PC-9 (cell line): Measurements from ENCODE around the gene SSB. TPM values are rescaled to one million over a fixed set of nuclear protein-coding genes. Genes with fewer than 3 reads are reported as not detected.
"Not testable (repeated sequence)": the region's sequence is repeated elsewhere in the genome, so short reads cannot be mapped to it uniquely, and the experiment has no call there.

Source experiments
- BruUV-seq: library from RNA; stranded (reverse); fragments of 400-500 nt; replicated peaks from 2 replicates; lab custom pipeline; 2021; lab: Mats Ljungman, UMichigan
- CTCF ChIA-PET: fragments of 300-600 bp; sonication (Branson Sonifier 250); formaldehyde crosslinking; loops from one replicate; lab custom pipeline; 2022; ENCODE audit warnings: antibody characterized with exemption; lab: Charles Lee
- POLR2A ChIA-PET: fragments of 300-600 bp; sonication (Branson Sonifier 250); formaldehyde crosslinking; loops from one replicate; lab custom pipeline; 2022; ENCODE audit warnings: antibody characterized with exemption; ENCODE audit not compliant: unreplicated experiment; lab: Charles Lee
- DNase-seq, 2 experiments: peaks; one replicate each; pipeline versions ENCODE4 v3.0.0 to v3.0.0-alpha.2; 2015 to 2022; ENCODE audit warnings: mixed read lengths in 1 of 2
- H2AFZ ChIP-seq: fragments of 200-600 bp; sonication (generic); 2 replicates; pipeline ENCODE4 v1.8.1; 2017; ENCODE audit warnings: antibody characterized with exemption
- H3F3A ChIP-seq: fragments of 200-600 bp; sonication (generic); 2 replicates; pipeline ENCODE4 v1.8.1; 2017; ENCODE audit warnings: antibody characterized with exemption, mild to moderate bottlenecking, low read depth; ENCODE audit not compliant: insufficient read depth
- H3K27ac ChIP-seq: fragments of 200-600 bp; sonication (generic); 2 replicates; pipeline ENCODE4 v1.6.1; 2016; ENCODE audit warnings: mixed run types
- H3K27me3 ChIP-seq: fragments of 200-600 bp; sonication (generic); 2 replicates; pipeline ENCODE4 v1.6.1; 2016; ENCODE audit warnings: low read depth, mixed run types; ENCODE audit not compliant: insufficient read depth
- H3K36me3 ChIP-seq: fragments of 200-600 bp; sonication (generic); 2 replicates; pipeline ENCODE4 v1.6.1; 2016; ENCODE audit warnings: low read depth, mixed run types
- H3K4me1 ChIP-seq: fragments of 200-600 bp; sonication (generic); replicated peaks from 2 replicates; pipeline ENCODE4 v1.6.1; 2016; ENCODE audit warnings: mixed run types; ENCODE audit not compliant: insufficient read depth
- H3K4me2 ChIP-seq: fragments of 200-600 bp; sonication (generic); 2 replicates; pipeline ENCODE4 v1.6.1; 2017; ENCODE audit warnings: mixed run types
- H3K4me3 ChIP-seq: fragments of 200-600 bp; sonication (generic); 2 replicates; pipeline ENCODE4 v1.6.1; 2016; ENCODE audit warnings: mixed run types
- H3K79me2 ChIP-seq: fragments of 200-600 bp; sonication (generic); 2 replicates; pipeline ENCODE4 v1.6.1; 2017; ENCODE audit warnings: low read depth, mixed run types
- H3K9me2 ChIP-seq: fragments of 200-600 bp; sonication (generic); 2 replicates; pipeline ENCODE4 v1.8.1; 2017; ENCODE audit warnings: mild to moderate bottlenecking; ENCODE audit not compliant: insufficient read depth
- H3K9me3 ChIP-seq: fragments of 200-600 bp; sonication (generic); 2 replicates; pipeline ENCODE4 v1.8.1; 2016; ENCODE audit warnings: low read depth; ENCODE audit not compliant: insufficient read depth
- H4K20me1 ChIP-seq: fragments of 200-600 bp; sonication (generic); 2 replicates; pipeline ENCODE4 v1.8.1; 2017; ENCODE audit not compliant: insufficient read depth
- EZH2 ChIP-seq: fragments of 200-600 bp; sonication (generic); IDR thresholded peaks from 2 replicates; pipeline ENCODE4 v1.8.0; 2017; ENCODE audit warnings: antibody characterized with exemption, low read depth
- intact Hi-C: fragments of 100-400 bp; cut with micrococcal nuclease; formaldehyde crosslinking; loops from one replicate; pipeline ENCODE4 v1.10.0; 2022; ENCODE audit not compliant: unreplicated experiment
- total RNA-seq: library from RNA; stranded (reverse); gene quantifications from 2 replicates; pipeline ENCODE4 v1.2.3, GENCODE V29; 2021
- TF ChIP-seq, protein P1 (sequence below): fragments of 200-600 bp; sonication (generic); conservative IDR thresholded peaks from 2 replicates; pipeline ENCODE4 v1.6.1; 2017; ENCODE audit warnings: mixed run types, antibody characterized with exemption, mild to moderate bottlenecking, moderate library complexity

SSB gene
- total RNA-seq, 1 experiment from 2014 or later: 71.3 TPM

DNA sequence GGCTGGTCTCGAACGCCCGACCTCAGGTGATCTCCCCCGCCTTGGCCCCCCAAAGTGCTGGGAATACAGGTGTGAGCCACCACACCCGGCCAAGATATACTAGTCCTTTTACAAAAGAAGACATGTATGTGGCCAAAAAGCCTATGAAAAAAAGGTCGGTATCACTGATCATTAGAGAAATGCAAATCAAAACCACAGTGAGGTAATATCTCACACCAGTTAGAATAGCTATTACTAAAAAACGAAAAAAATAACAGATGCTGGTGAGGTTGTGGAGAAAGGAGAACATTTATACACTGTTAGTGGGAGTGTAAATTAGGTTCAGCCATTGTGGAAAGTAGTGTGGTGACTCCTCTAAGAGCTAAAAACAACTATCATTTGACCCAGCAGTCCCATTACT lies 38.7 kb upstream of the SSB start:
- no TSS peak for BruUV-seq
- H3F3A ChIP-seq: no peaks in the 10 kb centered on the region
- CTCF ChIA-PET: no interaction called here

DNA sequence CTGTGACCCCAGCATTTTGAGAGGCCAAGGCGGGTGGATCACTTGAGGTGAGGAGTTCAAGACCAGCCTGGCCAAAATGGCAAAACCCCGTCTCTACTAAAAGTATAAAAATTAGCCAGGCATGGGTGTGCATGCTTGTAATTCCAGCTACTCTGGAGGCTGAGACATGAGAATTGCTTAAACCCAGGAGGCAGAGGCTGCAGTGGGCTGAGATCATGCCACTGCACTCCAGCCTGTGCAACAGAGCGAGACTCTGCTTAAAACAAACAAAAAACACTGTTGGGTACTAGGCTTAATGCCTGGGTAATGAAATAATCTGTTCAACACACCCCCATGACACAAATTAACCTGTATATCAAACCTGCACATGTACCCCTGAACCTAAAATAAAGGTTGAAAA lies 37.9 kb upstream of the SSB start:
- BruUV-seq, H3K4me2 ChIP-seq, H3K9me3 ChIP-seq, H4K20me1 ChIP-seq, intact Hi-C loops, POLR2A ChIA-PET, H3K79me2 ChIP-seq, H3K36me3 ChIP-seq, H3K4me1 ChIP-seq, H3K9me2 ChIP-seq, H3K27me3 ChIP-seq, H3K27ac ChIP-seq, CTCF ChIA-PET, H3F3A ChIP-seq, H2AFZ ChIP-seq, H3K4me3 ChIP-seq, DNase-seq: not testable (repeated sequence)

More for the DNA sequence above, 38.7 kb upstream of the SSB start:
- intact Hi-C loops: no loop called here
- Histone ChIP-seq H3K36me3 (no peaks in the 10 kb centered on the region), H4K20me1 (no peaks in the 10 kb centered on the region), H3K27me3 (no peaks in the 10 kb centered on the region), H3K4me2 (no peak overlapping the region), H2AFZ (no peak overlapping the region), H3K4me3 (no peak overlapping the region), H3K9me3 (no peaks in the 10 kb centered on the region), H3K27ac (no peak overlapping the region), H3K9me2 (no peaks in the 10 kb centered on the region), H3K79me2 (no peaks in the 10 kb centered on the region), H3K4me1 (no peaks in the 10 kb centered on the region)
- TF ChIP-seq, protein P1, sequence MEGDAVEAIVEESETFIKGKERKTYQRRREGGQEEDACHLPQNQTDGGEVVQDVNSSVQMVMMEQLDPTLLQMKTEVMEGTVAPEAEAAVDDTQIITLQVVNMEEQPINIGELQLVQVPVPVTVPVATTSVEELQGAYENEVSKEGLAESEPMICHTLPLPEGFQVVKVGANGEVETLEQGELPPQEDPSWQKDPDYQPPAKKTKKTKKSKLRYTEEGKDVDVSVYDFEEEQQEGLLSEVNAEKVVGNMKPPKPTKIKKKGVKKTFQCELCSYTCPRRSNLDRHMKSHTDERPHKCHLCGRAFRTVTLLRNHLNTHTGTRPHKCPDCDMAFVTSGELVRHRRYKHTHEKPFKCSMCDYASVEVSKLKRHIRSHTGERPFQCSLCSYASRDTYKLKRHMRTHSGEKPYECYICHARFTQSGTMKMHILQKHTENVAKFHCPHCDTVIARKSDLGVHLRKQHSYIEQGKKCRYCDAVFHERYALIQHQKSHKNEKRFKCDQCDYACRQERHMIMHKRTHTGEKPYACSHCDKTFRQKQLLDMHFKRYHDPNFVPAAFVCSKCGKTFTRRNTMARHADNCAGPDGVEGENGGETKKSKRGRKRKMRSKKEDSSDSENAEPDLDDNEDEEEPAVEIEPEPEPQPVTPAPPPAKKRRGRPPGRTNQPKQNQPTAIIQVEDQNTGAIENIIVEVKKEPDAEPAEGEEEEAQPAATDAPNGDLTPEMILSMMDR: no peak
- TF ChIP-seq EZH2: no peak
- POLR2A ChIA-PET: no interaction called here
- no peak for DNase-seq

GRCh38 chr2:169761251-169761969 lies 37.3 kb upstream of the SSB start:
- no TSS peak for BruUV-seq
- POLR2A ChIA-PET: interaction anchor here (0.7 kb wide), 1 partner anchor 99 kb away, joined by 3 read pairs; no protein-coding TSS in a partner anchor
- no peak overlapping the region for H3K4me3 ChIP-seq

More at GRCh38 chr2:169761251-169761969, 37.3 kb upstream of the SSB start:
- H3F3A ChIP-seq: no peaks in the 10 kb centered on the region
- no peak overlapping the region for H3K4me2 ChIP-seq
- no peaks in the 10 kb centered on the region for H4K20me1 ChIP-seq
- no peak overlapping the region for H3K27ac ChIP-seq
- H2AFZ ChIP-seq: no peak overlapping the region
- H3K27me3 ChIP-seq: no peaks in the 10 kb centered on the region
- CTCF ChIA-PET: no interaction called here
- no peak for DNase-seq
- no peaks in the 10 kb centered on the region for H3K4me1 ChIP-seq
- H3K9me2 ChIP-seq: no peaks in the 10 kb centered on the region
- TF ChIP-seq, protein P1: no peak
- no peak for TF ChIP-seq EZH2
- no peaks in the 10 kb centered on the region for H3K36me3 ChIP-seq
- H3K79me2 ChIP-seq: no peaks in the 10 kb centered on the region
- intact Hi-C loops: no loop called here
- H3K9me3 ChIP-seq: no peaks in the 10 kb centered on the region
